ENCODE results near the gene RASSF4. TPM values are rescaled to one million over a fixed set of nuclear protein-coding genes. Genes with fewer than 3 reads are reported as not detected.

RASSF4 gene
- 100 to 1,000 TPM in 1 of 4 donors, 10 to 100 TPM in 3; 16.1 to 136 (median 51.8) TPM for polyA plus RNA-seq
- long read RNA-seq, donor 1, full-length matches to known transcripts = 4 of 4 reads
- long read RNA-seq, donor 1, partial matches to known transcripts = 0 of 4 reads
- long read RNA-seq, donor 1, other reads (novel, unspliced or antisense) = 0 of 4 reads
- long read RNA-seq, donor 2, partial matches to known transcripts = 0 of 1 reads
- long read RNA-seq, donor 2, other reads (novel, unspliced or antisense) = 0 of 1 reads
- long read RNA-seq, donor 3, partial matches to known transcripts = 0 of 1 reads
- long read RNA-seq, donor 3, other reads (novel, unspliced or antisense) = 0 of 1 reads
- long read RNA-seq, donor 4 = 0 reads
- long read RNA-seq, donor 5 = 0 reads
- long read RNA-seq, donor 6, full-length matches to known transcripts = 2 of 2 reads
- long read RNA-seq, donor 6, partial matches to known transcripts = 0 of 2 reads
- long read RNA-seq, donor 6, other reads (novel, unspliced or antisense) = 0 of 2 reads
- long read RNA-seq, donor 7 = 0 reads
- long read RNA-seq, donor 8, partial matches to known transcripts = 0 of 3 reads
- long read RNA-seq, donor 8, other reads (novel, unspliced or antisense) = 0 of 3 reads
- long read RNA-seq, donor 9, partial matches to known transcripts = 0 of 1 reads
- long read RNA-seq, donor 9, other reads (novel, unspliced or antisense) = 0 of 1 reads
- long read RNA-seq, donor 10, full-length matches to known transcripts = 5 of 13 reads
- long read RNA-seq, donor 10, partial matches to known transcripts = 8 of 13 reads
- long read RNA-seq, donor 10, other reads (novel, unspliced or antisense) = 0 of 13 reads

GRCh38 chr10:44959247-44960087 lies at the start of gene RASSF4:
Gene RASSF4 (plus strand): TSS chr10:44959802. CDS start chr10:44970203, 10,401 bp downstream.
- H3K4me3 ChIP-seq (ENCODE audit: low read depth in 1 of 3, low read length in 3 of 3) = peak within 1 kb of the TSS; percentile 46 to 77 (median 71)
- H3K27me3 ChIP-seq (ENCODE audit: control insufficient read depth in 3 of 3, insufficient read depth in 3 of 3, low read length in 3 of 3) = no peaks in the 10 kb centered on the region
- 1 to 2% (median 1%) methylated on average over 50 to 74 of the region's 74 CpGs for WGBS, 3 donors
- FAIRE-seq (no peak), DNase-seq (peak; percentile 96)
- peaks cover 4 to 54% (median 9%) of the 10 kb centered on the region in 3 donors for H3K4me1 ChIP-seq (ENCODE audit: control insufficient read depth in 3 of 3, insufficient read depth in 2 of 3, low read depth in 1 of 3, low read length in 2 of 3)
- H3K36me3 ChIP-seq (ENCODE audit: control insufficient read depth in 3 of 3, insufficient read depth in 2 of 3, low read depth in 1 of 3, low read length in 3 of 3) = peaks cover 0 to 15% (median 0%) of the 10 kb centered on the region in 3 donors
- peaks cover 0 to 3% of the 10 kb centered on the region in 2 donors for H3K9me3 ChIP-seq (ENCODE audit: control insufficient read depth in 2 of 2, insufficient read depth in 1 of 2, low read depth in 1 of 2, low read length in 1 of 2)
- peak within 1 kb of the TSS; percentile 91 to 98 (median 93) for H3K27ac ChIP-seq (ENCODE audit: low read depth in 1 of 3, low read length in 2 of 3)

DNA sequence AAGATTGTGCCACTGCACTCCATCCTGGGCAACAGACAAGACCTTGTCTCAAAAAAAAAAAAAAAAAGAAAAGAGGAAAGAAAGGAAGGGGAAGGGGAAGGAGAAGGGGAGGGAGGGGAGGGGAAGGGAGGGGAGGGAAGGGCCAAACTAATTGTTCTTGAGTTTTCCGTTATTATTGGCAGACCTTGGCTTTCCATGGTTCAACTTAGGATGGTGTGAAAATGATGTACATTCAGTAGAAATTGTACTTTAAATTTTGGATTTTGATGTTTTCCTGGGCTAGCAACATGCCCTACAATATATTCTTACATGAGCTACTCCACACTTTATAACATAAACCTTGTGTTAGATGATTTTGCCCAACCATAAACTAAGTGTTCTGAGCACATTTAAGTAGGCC lies 49.7 kb upstream of the RASSF4 start:
- FAIRE-seq = no peak
- H3K27ac ChIP-seq (ENCODE audit: low read depth in 1 of 3, low read length in 2 of 3) = no peak overlapping the region
- no peak for DNase-seq
- WGBS, 3 donors = 58 to 71% (median 61%) methylated on average over 1 of the region's 1 CpG
- peaks cover 0 to 3% of the 10 kb centered on the region in 2 donors for H3K9me3 ChIP-seq (ENCODE audit: control insufficient read depth in 2 of 2, insufficient read depth in 1 of 2, low read depth in 1 of 2, low read length in 1 of 2)
- H3K4me3 ChIP-seq (ENCODE audit: low read depth in 1 of 3, low read length in 3 of 3) = no peak overlapping the region
- no peaks in the 10 kb centered on the region for H3K36me3 ChIP-seq (ENCODE audit: control insufficient read depth in 3 of 3, insufficient read depth in 2 of 3, low read depth in 1 of 3, low read length in 3 of 3)
- no peaks in the 10 kb centered on the region for H3K27me3 ChIP-seq (ENCODE audit: control insufficient read depth in 3 of 3, insufficient read depth in 3 of 3, low read length in 3 of 3)
- peaks cover 0 to 20% (median 2%) of the 10 kb centered on the region in 3 donors for H3K4me1 ChIP-seq (ENCODE audit: control insufficient read depth in 3 of 3, insufficient read depth in 2 of 3, low read depth in 1 of 3, low read length in 2 of 3)

DNA sequence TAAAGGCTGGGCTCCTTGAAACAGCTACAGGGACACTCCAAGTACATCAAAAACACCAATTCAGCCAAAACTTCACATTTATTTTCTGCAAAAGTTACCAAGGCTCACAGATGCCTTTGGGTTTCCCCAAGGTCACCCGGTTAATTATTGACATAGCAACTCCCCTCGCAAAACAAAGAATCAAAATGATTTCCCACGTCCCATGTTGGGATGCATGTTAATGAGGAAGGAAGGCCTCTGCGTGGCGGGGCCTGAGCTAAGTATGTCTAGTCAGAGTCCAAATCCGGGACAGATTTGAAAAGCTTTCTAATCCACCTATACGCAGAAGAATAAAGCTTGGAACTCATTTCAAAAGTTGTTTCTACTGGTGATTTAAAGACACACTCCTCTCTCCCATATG lies 49.0 kb upstream of the RASSF4 start:
- 18 to 49% (median 26%) methylated on average over 7 of the region's 7 CpGs for WGBS, 3 donors
- DNase-seq = no peak
- Histone ChIP-seq H3K4me1 (ENCODE audit: control insufficient read depth in 3 of 3, insufficient read depth in 2 of 3, low read depth in 1 of 3, low read length in 2 of 3) (peaks cover 0 to 20% (median 2%) of the 10 kb centered on the region in 3 donors), H3K27me3 (ENCODE audit: control insufficient read depth in 3 of 3, insufficient read depth in 3 of 3, low read length in 3 of 3) (no peaks in the 10 kb centered on the region), H3K27ac (ENCODE audit: low read depth in 1 of 3, low read length in 2 of 3) (peak overlapping the region in 2 of 3 donors; percentile 34 to 36), H3K9me3 (ENCODE audit: control insufficient read depth in 2 of 2, insufficient read depth in 1 of 2, low read depth in 1 of 2, low read length in 1 of 2) (no peaks in the 10 kb centered on the region), H3K4me3 (ENCODE audit: low read depth in 1 of 3, low read length in 3 of 3) (no peak overlapping the region), H3K36me3 (ENCODE audit: control insufficient read depth in 3 of 3, insufficient read depth in 2 of 3, low read depth in 1 of 3, low read length in 3 of 3) (no peaks in the 10 kb centered on the region)
- no peak for FAIRE-seq

- H3K4me1 ChIP-seq (ENCODE audit: control insufficient read depth in 3 of 3, insufficient read depth in 2 of 3, low read depth in 1 of 3, low read length in 2 of 3) = peaks cover 0 to 20% (median 2%) of the 10 kb centered on the region in 3 donors
- H3K27me3 ChIP-seq (ENCODE audit: control insufficient read depth in 3 of 3, insufficient read depth in 3 of 3, low read length in 3 of 3) = no peaks in the 10 kb centered on the region
- H3K36me3 ChIP-seq (ENCODE audit: control insufficient read depth in 3 of 3, insufficient read depth in 2 of 3, low read depth in 1 of 3, low read length in 3 of 3) = no peaks in the 10 kb centered on the region
- H3K4me3 ChIP-seq (ENCODE audit: low read depth in 1 of 3, low read length in 3 of 3) = no peak within 1 kb of the TSS
- no peak for FAIRE-seq
- WGBS, 3 donors = 12 to 47% (median 25%) methylated on average over 12 of the region's 12 CpGs
- H3K27ac ChIP-seq (ENCODE audit: low read depth in 1 of 3, low read length in 2 of 3) = peak within 1 kb of the TSS in 2 of 3 donors; percentile 34 to 36
- H3K9me3 ChIP-seq (ENCODE audit: control insufficient read depth in 2 of 2, insufficient read depth in 1 of 2, low read depth in 1 of 2, low read length in 1 of 2) = no peaks in the 10 kb centered on the region
- peak; percentile 75 to 84 for DNase-seq
Measured at GRCh38 chr10:44911081-44911540, 48.5 kb upstream of the RASSF4 start, which contains the start of gene TMEM72. Gene TMEM72 (plus strand): TSS chr10:44911337. CDS start chr10:44911513, 176 bp downstream.

DNA sequence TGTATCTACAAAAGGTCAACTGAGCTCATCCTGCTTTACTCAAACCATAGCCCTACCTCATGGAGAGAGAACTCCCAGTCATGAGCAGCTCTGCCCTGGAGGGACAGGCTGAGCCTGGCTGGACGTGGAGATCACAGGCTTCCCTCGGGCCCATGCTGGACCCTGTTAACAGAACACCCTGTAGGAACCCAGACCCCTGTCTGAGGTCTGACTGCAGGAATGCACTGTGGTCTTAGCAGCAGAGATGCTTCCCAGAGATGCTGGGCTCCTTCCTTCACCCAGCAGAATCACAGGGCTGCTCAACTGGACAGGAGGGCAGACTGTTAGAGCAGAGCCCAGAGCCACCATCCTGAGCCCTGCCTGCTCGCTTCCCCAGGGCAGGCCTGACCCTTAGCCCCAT lies 47.7 kb upstream of the RASSF4 start:
- FAIRE-seq (no peak), DNase-seq (no peak)
- H3K4me3 ChIP-seq (ENCODE audit: low read depth in 1 of 3, low read length in 3 of 3) = no peak overlapping the region
- WGBS, 3 donors = 86 to 96% (median 87%) methylated on average over 3 of the region's 3 CpGs
- no peaks in the 10 kb centered on the region for H3K9me3 ChIP-seq (ENCODE audit: control insufficient read depth in 2 of 2, insufficient read depth in 1 of 2, low read depth in 1 of 2, low read length in 1 of 2)
- H3K27ac ChIP-seq (ENCODE audit: low read depth in 1 of 3, low read length in 2 of 3) = no peak overlapping the region
- no peaks in the 10 kb centered on the region for H3K27me3 ChIP-seq (ENCODE audit: control insufficient read depth in 3 of 3, insufficient read depth in 3 of 3, low read length in 3 of 3)
- H3K4me1 ChIP-seq (ENCODE audit: control insufficient read depth in 3 of 3, insufficient read depth in 2 of 3, low read depth in 1 of 3, low read length in 2 of 3) = peaks cover 0 to 20% (median 2%) of the 10 kb centered on the region in 3 donors
- H3K36me3 ChIP-seq (ENCODE audit: control insufficient read depth in 3 of 3, insufficient read depth in 2 of 3, low read depth in 1 of 3, low read length in 3 of 3) = no peaks in the 10 kb centered on the region

- 65 to 84% (median 69%) methylated on average over 12 of the region's 12 CpGs for WGBS, 3 donors
- Histone ChIP-seq H3K4me1 (ENCODE audit: control insufficient read depth in 3 of 3, insufficient read depth in 2 of 3, low read depth in 1 of 3, low read length in 2 of 3) (peaks cover 0 to 20% (median 2%) of the 10 kb centered on the region in 3 donors), H3K36me3 (ENCODE audit: control insufficient read depth in 3 of 3, insufficient read depth in 2 of 3, low read depth in 1 of 3, low read length in 3 of 3) (no peaks in the 10 kb centered on the region), H3K27me3 (ENCODE audit: control insufficient read depth in 3 of 3, insufficient read depth in 3 of 3, low read length in 3 of 3) (no peaks in the 10 kb centered on the region), H3K27ac (ENCODE audit: low read depth in 1 of 3, low read length in 2 of 3) (no peak overlapping the region), H3K9me3 (ENCODE audit: control insufficient read depth in 2 of 2, insufficient read depth in 1 of 2, low read depth in 1 of 2, low read length in 1 of 2) (peaks cover 0 to 4% of the 10 kb centered on the region in 2 donors), H3K4me3 (ENCODE audit: low read depth in 1 of 3, low read length in 3 of 3) (no peak overlapping the region)
- FAIRE-seq (no peak), DNase-seq (no peak)
Measured at GRCh38 chr10:44913350-44914081, 46.1 kb upstream of the RASSF4 start.

DNA sequence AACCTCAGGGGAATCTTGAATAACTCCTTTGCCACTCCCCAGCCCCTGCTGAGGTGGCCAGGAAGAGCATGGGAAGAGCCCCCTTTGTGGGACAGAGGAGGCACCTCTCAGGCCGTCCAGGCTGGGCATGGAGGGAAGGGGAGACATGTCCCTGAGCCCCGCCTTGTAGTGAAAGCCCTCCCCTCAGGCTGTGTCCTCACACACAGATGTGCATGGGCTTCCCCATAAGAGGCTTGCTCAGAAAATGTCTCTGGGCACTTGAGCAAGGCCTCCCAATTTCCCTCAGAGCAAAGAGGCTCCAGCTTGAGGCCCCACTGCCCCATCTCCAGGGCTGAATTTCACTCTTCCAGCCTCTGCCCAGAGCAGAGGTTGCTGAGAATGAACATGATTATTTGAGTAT lies 44.7 kb upstream of the RASSF4 start:
- Histone ChIP-seq H3K27me3 (ENCODE audit: control insufficient read depth in 3 of 3, insufficient read depth in 3 of 3, low read length in 3 of 3) (no peaks in the 10 kb centered on the region), H3K4me3 (ENCODE audit: low read depth in 1 of 3, low read length in 3 of 3) (no peak overlapping the region), H3K36me3 (ENCODE audit: control insufficient read depth in 3 of 3, insufficient read depth in 2 of 3, low read depth in 1 of 3, low read length in 3 of 3) (no peaks in the 10 kb centered on the region), H3K9me3 (ENCODE audit: control insufficient read depth in 2 of 2, insufficient read depth in 1 of 2, low read depth in 1 of 2, low read length in 1 of 2) (peaks cover 0 to 4% of the 10 kb centered on the region in 2 donors), H3K27ac (ENCODE audit: low read depth in 1 of 3, low read length in 2 of 3) (no peak overlapping the region), H3K4me1 (ENCODE audit: control insufficient read depth in 3 of 3, insufficient read depth in 2 of 3, low read depth in 1 of 3, low read length in 2 of 3) (peaks cover 0 to 20% (median 2%) of the 10 kb centered on the region in 3 donors)
- WGBS, 3 donors = 84 to 91% (median 85%) methylated on average over 2 of the region's 2 CpGs
- no peak for FAIRE-seq
- DNase-seq = no peak

Data from small intestine (tissue), 16 donors.